Left hindlimb (tissue), 1 donor: Measurements from ENCODE around the gene SPEM1.

ENCODE experiments used
- DNase-seq: peaks from one replicate; pipeline ENCODE4 v3.0.0-alpha.2; 2018

Gene SPEM1

GRCh38 chr17:7421186-7421585 lies 1.1 kb downstream of the SPEM1 start:
- DNase-seq, result no peak

GRCh38 chr17:7423679-7424078 lies 3.6 kb downstream of the SPEM1 start:
- DNase-seq, result no peak

- no peak for DNase-seq
Observed at GRCh38 chr17:7425316-7425715, 5.2 kb downstream of the SPEM1 start, which contains the start of gene SPEM2. Gene SPEM2, plus strand, starts transcription at chr17:7425616. Its CDS starts 73 bp downstream, at chr17:7425689.

GRCh38 chr17:7425756-7426155 lies 5.6 kb downstream of the SPEM1 start:
- DNase-seq, result no peak

- DNase-seq, result no peak
Observed at GRCh38 chr17:7426203-7426863, 6.2 kb downstream of the SPEM1 start.

- no peak for DNase-seq
Observed at GRCh38 chr17:7426896-7427489, 6.9 kb downstream of the SPEM1 start.

GRCh38 chr17:7427549-7427948 lies 7.4 kb downstream of the SPEM1 start:
- no peak for DNase-seq

- no peak for DNase-seq
Observed at GRCh38 chr17:7428557-7428956, 8.4 kb downstream of the SPEM1 start, which contains the start of gene SPEM3. Gene SPEM3, plus strand, starts transcription at chr17:7428857. Its CDS starts 46 bp downstream, at chr17:7428903.

GRCh38 chr17:7429722-7430121 lies 9.6 kb downstream of the SPEM1 start:
- DNase-seq, result no peak

- DNase-seq, result no peak
Observed at GRCh38 chr17:7431231-7431630, 11.1 kb downstream of the SPEM1 start.

GRCh38 chr17:7432296-7432695 lies 12.2 kb downstream of the SPEM1 start:
- DNase-seq, result no peak

GRCh38 chr17:7435676-7436555 lies 15.8 kb downstream of the SPEM1 start:
- no peak for DNase-seq

GRCh38 chr17:7436556-7437368 lies 16.6 kb downstream of the SPEM1 start:
- peak; percentile 76 for DNase-seq

GRCh38 chr17:7437369-7437863 lies 17.3 kb downstream of the SPEM1 start:
- no peak for DNase-seq

GRCh38 chr17:7437950-7438614 lies 18.0 kb downstream of the SPEM1 start:
- DNase-seq, result peak; percentile 69

- DNase-seq, result no peak
Observed at GRCh38 chr17:7438656-7439460, 18.7 kb downstream of the SPEM1 start.

GRCh38 chr17:7439462-7440112 lies 19.5 kb downstream of the SPEM1 start, which contains the start of gene FGF11:
Gene FGF11, plus strand, starts transcription at chr17:7439512. Its CDS starts 109 bp downstream, at chr17:7439621.
- DNase-seq, result no peak

- DNase-seq, result peak; percentile 74
Observed at GRCh38 chr17:7440113-7440833, 20.1 kb downstream of the SPEM1 start.

GRCh38 chr17:7440834-7441195 lies 20.7 kb downstream of the SPEM1 start:
- DNase-seq, result peak; percentile 78

- DNase-seq, result no peak
Observed at GRCh38 chr17:7441266-7441665, 21.1 kb downstream of the SPEM1 start.
